ENCODE measurements around the gene PERM1.

- TF ChIP-seq CTCF (IDR thresholded peaks at IDR 0.05) (no peak), POLR2A (IDR thresholded peaks at IDR 0.05) (no peak)
These were observed 46.1 kb downstream of the PERM1 start for GRCh38 chr1:935751-936231.

Data from Peyer's patch (tissue), 4 donors.